Endodermal cell (in vitro differentiated cells): ENCODE measurements around the gene GABRG3. TPM values are rescaled to one million over a fixed set of nuclear protein-coding genes. Genes with fewer than 3 reads are reported as not detected.

Experiments used
- DNase-seq: peaks from one replicate; pipeline ENCODE4 v3.0.0-alpha.2; 2017
- H3K27ac ChIP-seq: 2 replicates; pipeline ENCODE4 v1.5.1; 2013; ENCODE audit warnings: mild to moderate bottlenecking, low read depth, low read length, moderate library complexity
- H3K27me3 ChIP-seq: 2 replicates; pipeline ENCODE4 v1.6.1; 2013; ENCODE audit warnings: mild to moderate bottlenecking, low read length, moderate library complexity; ENCODE audit not compliant: insufficient read depth, control insufficient read depth, poor library complexity, severe bottlenecking
- H3K36me3 ChIP-seq: 2 replicates; pipeline ENCODE4 v1.7.0; 2013; ENCODE audit warnings: mild to moderate bottlenecking, low read length, moderate library complexity; ENCODE audit not compliant: control insufficient read depth, insufficient read depth
- H3K4me1 ChIP-seq: one replicate; pipeline ENCODE4 v1.7.0; 2013; ENCODE audit warnings: low read length; ENCODE audit not compliant: control insufficient read depth, insufficient read depth
- H3K4me3 ChIP-seq: 2 replicates; pipeline ENCODE4 v1.5.1; 2013; ENCODE audit warnings: mild to moderate bottlenecking, low read length, moderate library complexity
- H3K9ac ChIP-seq: 2 replicates; pipeline ENCODE4 v1.6.1; 2013; ENCODE audit warnings: mild to moderate bottlenecking, low read length, moderate library complexity; ENCODE audit not compliant: poor library complexity, severe bottlenecking; ENCODE audit errors: extremely low read depth
- H3K9me3 ChIP-seq: 2 replicates; pipeline ENCODE4 v1.6.1; 2013; ENCODE audit warnings: mild to moderate bottlenecking, low read length, moderate library complexity; ENCODE audit not compliant: control insufficient read depth
- H3K27ac Mint-ChIP-seq: 2 replicates; pipeline ENCODE4 v1.8.0; 2020; ENCODE audit warnings: mixed read lengths
- H3K27me3 Mint-ChIP-seq: 2 replicates; pipeline ENCODE4 v1.8.0; 2021; ENCODE audit warnings: mild to moderate bottlenecking, mixed read lengths; ENCODE audit not compliant: insufficient read depth
- H3K36me3 Mint-ChIP-seq: 2 replicates; pipeline ENCODE4 v1.8.0; 2020; ENCODE audit warnings: low read depth, mixed read lengths
- H3K4me1 Mint-ChIP-seq: 2 replicates; pipeline ENCODE4 v1.8.0; 2020; ENCODE audit warnings: mixed read lengths
- H3K4me3 Mint-ChIP-seq: 2 replicates; pipeline ENCODE4 v1.8.0; 2020; ENCODE audit warnings: mild to moderate bottlenecking, moderate library complexity, mixed read lengths
- H3K9me3 Mint-ChIP-seq: 2 replicates; pipeline ENCODE4 v1.8.0; 2020; ENCODE audit warnings: mild to moderate bottlenecking, mixed read lengths
- WGBS, 2 experiments: methylation state at CpG; one replicate each; pipeline versions ENCODE4 v1.1.5 to v1.1.7; 2013; ENCODE audit warnings: missing lambda C conversion rate in 2 of 2, mixed read lengths in 1 of 2; ENCODE audit not compliant: insufficient coverage in 1 of 2, insufficient read length in 1 of 2; 5-methylcytosine and 5-hydroxymethylcytosine counted together
- total RNA-seq, 2 donors: library from RNA; stranded (reverse); fragmentation: NEBNext Ultra II Directional in 1 of 2; extraction: Animal tissue kit (Norgen Biotek cat#: 25700) in 1 of 2; gene quantifications; 2 replicates in 1 of 2; 3 replicates in 1 of 2; pipeline ENCODE4 v1.2.1, GENCODE V29; 2021
- TF ChIP-seq, protein P1 (sequence below): fragments of 200-600 bp; sonication (generic); conservative IDR thresholded peaks from 2 replicates; pipeline ENCODE4 v1.5.0; 2021; ENCODE audit warnings: antibody characterized with exemption, mild to moderate bottlenecking

GABRG3 gene
- total RNA-seq, 2 donors from 2014 or later: 0.48 to 0.84 TPM

DNA sequence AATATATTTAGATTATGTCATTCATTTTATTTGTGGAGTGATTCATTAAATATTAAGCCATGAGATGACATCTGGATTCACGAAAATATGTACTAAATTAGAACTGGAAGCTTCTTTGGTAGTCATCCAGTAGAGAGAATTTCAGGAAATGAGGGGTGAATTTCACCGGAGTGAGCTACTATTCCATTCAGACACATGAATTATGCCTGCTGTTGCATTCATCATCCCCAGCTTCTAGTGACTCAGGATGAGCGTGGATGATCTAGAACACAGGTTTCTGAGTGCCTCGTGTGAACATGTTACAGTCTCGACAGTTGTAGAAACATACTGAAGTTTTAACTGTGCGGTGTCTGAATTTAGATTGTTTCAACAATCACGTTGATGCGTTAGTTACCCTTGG, 42.9 kb upstream of the GABRG3 start:
- H3K27ac ChIP-seq: no peak overlapping the region
- WGBS, 2 experiments: 93 to 95% methylated on average over 8 of the region's 8 CpGs

DNA sequence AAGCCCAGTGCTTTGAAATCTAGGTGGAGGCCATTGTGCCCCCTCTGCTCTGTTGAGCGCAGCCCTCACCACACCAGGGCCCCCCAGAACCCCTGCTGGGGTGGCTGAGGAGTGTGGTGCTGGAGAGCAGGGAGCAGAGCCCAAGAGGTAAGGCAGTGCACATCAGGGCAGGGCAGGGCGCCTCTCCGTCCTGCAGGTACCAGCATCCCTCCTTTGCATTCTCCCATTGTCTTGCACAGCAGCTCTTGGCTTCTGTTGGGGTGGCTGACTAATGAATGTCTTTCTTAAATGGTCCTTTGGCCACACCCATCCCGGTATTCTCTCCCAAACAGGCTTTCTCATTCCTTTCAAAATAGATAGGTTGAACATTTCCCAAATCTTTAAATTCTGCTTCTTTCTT, 41.4 kb upstream of the GABRG3 start:
- H3K4me3 Mint-ChIP-seq: no peak overlapping the region
- no peaks in the 10 kb centered on the region for H3K27me3 ChIP-seq
- no peaks in the 10 kb centered on the region for H3K9me3 ChIP-seq
- H3K27ac Mint-ChIP-seq: no peak overlapping the region
- no peaks in the 10 kb centered on the region for H3K9me3 Mint-ChIP-seq
- H3K4me1 ChIP-seq: no peaks in the 10 kb centered on the region
- no peak overlapping the region for H3K27ac ChIP-seq
- TF ChIP-seq, protein P1, sequence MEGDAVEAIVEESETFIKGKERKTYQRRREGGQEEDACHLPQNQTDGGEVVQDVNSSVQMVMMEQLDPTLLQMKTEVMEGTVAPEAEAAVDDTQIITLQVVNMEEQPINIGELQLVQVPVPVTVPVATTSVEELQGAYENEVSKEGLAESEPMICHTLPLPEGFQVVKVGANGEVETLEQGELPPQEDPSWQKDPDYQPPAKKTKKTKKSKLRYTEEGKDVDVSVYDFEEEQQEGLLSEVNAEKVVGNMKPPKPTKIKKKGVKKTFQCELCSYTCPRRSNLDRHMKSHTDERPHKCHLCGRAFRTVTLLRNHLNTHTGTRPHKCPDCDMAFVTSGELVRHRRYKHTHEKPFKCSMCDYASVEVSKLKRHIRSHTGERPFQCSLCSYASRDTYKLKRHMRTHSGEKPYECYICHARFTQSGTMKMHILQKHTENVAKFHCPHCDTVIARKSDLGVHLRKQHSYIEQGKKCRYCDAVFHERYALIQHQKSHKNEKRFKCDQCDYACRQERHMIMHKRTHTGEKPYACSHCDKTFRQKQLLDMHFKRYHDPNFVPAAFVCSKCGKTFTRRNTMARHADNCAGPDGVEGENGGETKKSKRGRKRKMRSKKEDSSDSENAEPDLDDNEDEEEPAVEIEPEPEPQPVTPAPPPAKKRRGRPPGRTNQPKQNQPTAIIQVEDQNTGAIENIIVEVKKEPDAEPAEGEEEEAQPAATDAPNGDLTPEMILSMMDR: no peak
- no peak overlapping the region for H3K9ac ChIP-seq
- DNase-seq: no peak
- H3K4me1 Mint-ChIP-seq: no peaks in the 10 kb centered on the region
- H3K36me3 Mint-ChIP-seq: no peaks in the 10 kb centered on the region
- no peaks in the 10 kb centered on the region for H3K27me3 Mint-ChIP-seq
- no peak overlapping the region for H3K4me3 ChIP-seq
- 93% methylated on average over 4 of the region's 4 CpGs; no CpG with 5 or more reads in 1 of the 2 experiments for WGBS, 2 experiments
- H3K36me3 ChIP-seq: no peaks in the 10 kb centered on the region

More for the DNA sequence above, 42.9 kb upstream of the GABRG3 start:
- H3K27me3 Mint-ChIP-seq: no peaks in the 10 kb centered on the region
- TF ChIP-seq, protein P1: no peak
- no peaks in the 10 kb centered on the region for H3K9me3 ChIP-seq
- no peaks in the 10 kb centered on the region for H3K36me3 Mint-ChIP-seq
- no peaks in the 10 kb centered on the region for H3K27me3 ChIP-seq
- H3K4me3 Mint-ChIP-seq: no peak overlapping the region
- H3K36me3 ChIP-seq: no peaks in the 10 kb centered on the region
- H3K27ac Mint-ChIP-seq: no peak overlapping the region
- no peak overlapping the region for H3K9ac ChIP-seq
- no peaks in the 10 kb centered on the region for H3K9me3 Mint-ChIP-seq
- H3K4me1 Mint-ChIP-seq: no peaks in the 10 kb centered on the region
- no peak overlapping the region for H3K4me3 ChIP-seq
- DNase-seq: no peak
- H3K4me1 ChIP-seq: no peaks in the 10 kb centered on the region

DNA sequence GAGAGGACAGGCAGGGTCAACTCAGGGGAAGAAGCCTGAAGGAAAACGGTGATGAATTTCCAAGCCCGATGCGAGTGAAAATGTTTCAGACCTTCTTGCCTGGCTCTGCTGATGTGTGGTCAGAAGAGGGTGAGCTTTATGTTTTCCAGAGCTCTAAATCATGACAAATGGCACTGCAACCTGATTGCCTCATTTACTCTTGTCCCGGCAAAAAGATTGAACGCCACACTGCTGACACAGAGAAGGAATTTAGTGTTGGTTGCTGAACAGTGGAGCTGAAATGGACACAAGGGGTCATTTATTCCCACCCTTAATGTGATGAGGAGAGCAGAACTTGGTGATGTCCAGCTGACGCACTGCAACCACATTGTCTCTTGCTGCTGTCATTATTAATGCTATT, 36.1 kb upstream of the GABRG3 start:
- Mint-ChIP-seq H3K4me1 (no peaks in the 10 kb centered on the region), H3K27me3 (no peaks in the 10 kb centered on the region), H3K9me3 (no peaks in the 10 kb centered on the region), H3K4me3 (no peak overlapping the region), H3K36me3 (no peaks in the 10 kb centered on the region), H3K27ac (no peak overlapping the region)
- no peak for DNase-seq
- TF ChIP-seq, protein P1: no peak
- Histone ChIP-seq H3K9me3 (no peaks in the 10 kb centered on the region), H3K27me3 (no peaks in the 10 kb centered on the region), H3K9ac (no peak overlapping the region), H3K4me1 (no peaks in the 10 kb centered on the region), H3K4me3 (no peak overlapping the region), H3K36me3 (no peaks in the 10 kb centered on the region), H3K27ac (no peak overlapping the region)
- 88 to 97% methylated on average over 5 to 6 of the region's 6 CpGs for WGBS, 2 experiments
